NK-92 treated with Interleukin-12 subunit alpha and Interleukin-12 subunit beta, amount 100 ng/mL, for 24 hours (cell line): ENCODE measurements around the gene OR11A1.

Experiments
- DNase-seq: peaks from one replicate; lab custom pipeline; 2025; lab: John Stamatoyannopoulos, UW

OR11A1 gene

DNA sequence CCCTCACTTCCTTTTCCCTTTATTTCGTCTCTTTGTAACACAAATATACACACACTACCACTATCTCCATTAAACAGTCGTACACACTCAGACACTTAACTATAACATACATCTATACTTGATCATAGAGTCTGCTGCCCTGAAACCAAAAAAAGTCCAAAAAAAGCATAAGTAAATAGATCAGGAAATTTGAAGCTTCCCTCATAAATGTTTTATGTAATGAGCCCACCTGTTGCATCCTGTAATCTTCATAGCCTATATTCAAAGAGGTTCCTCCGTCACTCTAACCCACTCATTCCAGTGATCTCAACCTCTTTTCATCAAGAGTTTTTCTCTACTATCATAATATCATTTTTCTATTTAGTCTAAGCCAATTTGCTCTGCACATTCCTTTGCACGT lies 68.3 kb downstream of the OR11A1 start:
- no peak for DNase-seq

DNA sequence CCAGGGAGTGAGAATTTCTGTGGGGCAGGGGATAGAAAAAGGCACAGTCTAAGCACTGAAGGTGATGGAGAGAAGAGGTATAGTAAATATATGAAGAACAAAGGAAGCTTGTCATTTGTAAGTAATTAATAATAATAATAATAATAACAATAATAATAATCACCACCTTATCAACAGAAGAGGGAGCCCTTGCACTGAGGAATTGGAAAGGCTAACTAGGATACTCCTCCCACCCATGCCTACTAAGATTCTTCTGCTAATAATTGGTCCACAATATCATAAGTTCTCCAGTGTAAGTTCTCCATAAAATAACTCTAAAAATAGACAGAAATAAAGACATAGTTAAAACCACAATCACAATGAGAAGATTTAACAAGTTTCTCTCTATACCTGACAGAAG lies 80.9 kb downstream of the OR11A1 start:
- DNase-seq: no peak
